HG03378 (cell line): ENCODE measurements around the gene PLXNA1.

Experiments used
- ATAC-seq: cut with Tn5 transposase; IDR thresholded peaks from one replicate; pipeline ENCODE4 v1.9.1; 2021; ENCODE audit warnings: mild to moderate bottlenecking, moderate library complexity; ENCODE audit not compliant: unreplicated experiment

PLXNA1 gene

DNA sequence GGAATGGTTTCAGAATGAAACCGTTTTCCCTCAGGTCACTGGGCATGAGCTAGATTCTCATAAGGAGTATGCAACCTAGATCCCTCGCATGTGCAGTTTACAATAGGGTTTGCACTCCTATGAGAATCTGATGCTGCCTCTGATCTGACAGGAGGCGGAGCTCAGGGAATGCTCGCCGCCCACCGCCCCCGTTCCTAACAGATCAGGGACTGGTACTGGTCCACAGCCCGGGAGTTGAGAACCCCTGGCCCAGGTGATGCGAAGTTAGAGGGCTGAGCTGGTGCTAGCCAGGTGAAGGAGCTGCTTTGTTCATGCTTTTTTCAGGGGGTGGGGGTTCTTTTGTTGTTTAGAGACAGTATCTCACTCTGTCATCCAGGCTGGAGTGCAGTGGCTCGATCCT, 15.5 kb upstream of the PLXNA1 start:
- no peak for ATAC-seq

DNA sequence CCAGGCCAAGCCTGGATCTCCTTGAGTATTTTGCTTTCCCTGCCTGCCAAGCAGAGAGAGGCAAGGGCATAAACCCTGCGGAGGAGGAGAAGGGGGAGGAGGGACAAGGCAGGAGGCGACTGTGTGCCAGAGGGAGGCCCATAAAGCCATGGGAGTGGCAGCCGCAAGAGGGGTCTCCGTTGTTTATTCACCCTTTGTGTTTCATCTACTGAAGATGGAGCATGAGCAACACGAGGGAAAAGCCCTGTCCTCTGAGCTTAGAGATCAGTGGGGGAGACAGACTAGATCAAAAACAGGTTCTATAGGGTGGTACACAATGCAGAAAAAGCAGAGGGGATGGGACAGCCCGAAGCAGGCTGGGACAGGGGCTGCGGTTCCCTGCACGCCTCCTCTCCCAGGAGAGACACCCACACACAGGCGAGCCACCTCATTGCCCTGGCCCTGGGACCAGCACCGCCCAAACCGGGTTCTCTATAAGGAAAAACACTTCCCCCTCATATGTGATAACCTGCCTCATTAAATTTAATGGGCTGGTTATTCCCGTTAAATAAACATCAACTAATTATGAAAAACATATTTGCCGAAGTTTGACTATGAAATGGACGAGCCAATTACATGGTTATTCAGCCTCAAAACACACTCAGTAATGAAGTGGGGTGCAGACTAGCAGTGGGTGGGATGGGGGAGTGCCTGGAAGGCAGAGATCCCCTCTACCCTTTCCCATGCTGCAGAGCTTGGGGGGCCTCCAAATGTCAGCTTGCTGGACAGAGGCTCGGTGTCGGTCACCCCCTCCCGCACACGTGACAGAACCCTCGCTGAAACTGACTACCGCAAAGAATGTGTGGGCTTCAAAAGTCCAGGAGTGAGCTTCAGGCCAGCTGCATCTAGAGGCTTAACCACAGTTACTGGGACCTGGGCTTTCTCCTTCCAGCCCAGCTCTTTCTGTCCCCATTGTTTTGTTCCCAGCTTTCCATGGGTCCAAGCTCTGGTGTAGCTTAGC, 14.2 kb upstream of the PLXNA1 start:
- no peak for ATAC-seq

DNA sequence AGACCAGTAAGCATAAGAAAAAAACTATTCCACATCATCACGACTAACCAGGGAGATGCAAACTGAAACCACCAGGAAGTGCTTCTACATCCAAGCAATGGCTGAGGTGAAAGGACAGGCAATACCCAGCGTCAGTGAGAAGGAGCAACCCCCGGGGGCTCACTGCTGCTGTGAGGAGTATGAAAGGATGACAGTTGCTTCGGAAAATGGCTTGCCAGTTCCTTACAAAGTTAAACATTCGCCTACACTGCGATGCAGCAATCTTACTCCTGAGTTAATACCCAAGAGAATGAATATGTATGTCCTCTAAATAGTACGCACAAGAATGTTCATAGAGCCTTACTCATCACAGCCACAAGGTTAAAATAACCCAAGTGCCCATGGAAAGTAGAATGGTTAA, 13.3 kb upstream of the PLXNA1 start:
- ATAC-seq, result no peak

DNA sequence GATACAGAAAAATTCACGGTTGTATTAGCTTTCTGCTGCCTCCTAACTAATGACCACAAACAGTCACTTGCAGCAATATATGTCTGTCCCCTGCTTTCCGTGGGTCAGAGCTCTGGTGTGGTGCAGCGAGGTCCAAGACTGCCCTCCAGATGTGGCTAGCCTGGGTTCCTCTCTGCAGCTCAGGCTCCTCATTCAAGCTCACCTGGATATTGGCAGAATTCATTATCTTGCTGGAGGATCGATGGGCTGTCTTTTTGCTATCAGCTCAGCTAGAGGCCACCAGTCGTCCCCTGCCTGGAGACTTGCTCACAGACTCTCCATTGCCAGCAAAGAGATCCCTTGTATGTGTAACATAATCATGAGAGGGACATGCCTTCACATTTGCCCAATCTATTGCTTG, 12.8 kb upstream of the PLXNA1 start:
- ATAC-seq, result no peak

DNA sequence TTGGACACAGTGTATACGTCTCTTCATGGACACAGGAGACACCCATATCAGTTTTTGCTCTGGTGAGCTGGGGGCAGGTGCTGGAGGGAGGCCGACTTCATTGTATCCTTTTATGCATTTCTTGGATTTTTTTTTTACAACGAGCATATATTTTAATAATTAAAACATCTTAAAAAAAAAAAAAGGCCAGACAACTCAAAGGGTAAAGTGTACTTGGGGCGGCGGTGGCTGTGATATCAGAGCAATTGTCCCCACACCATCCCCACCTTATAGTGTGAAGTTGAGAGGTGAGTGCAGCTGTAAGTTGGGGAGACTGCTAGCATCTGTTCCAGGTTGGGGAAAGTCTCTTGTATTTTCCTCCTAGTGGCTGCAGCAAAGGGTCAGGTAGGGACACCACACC, 12.0 kb upstream of the PLXNA1 start:
- ATAC-seq, result no peak

DNA sequence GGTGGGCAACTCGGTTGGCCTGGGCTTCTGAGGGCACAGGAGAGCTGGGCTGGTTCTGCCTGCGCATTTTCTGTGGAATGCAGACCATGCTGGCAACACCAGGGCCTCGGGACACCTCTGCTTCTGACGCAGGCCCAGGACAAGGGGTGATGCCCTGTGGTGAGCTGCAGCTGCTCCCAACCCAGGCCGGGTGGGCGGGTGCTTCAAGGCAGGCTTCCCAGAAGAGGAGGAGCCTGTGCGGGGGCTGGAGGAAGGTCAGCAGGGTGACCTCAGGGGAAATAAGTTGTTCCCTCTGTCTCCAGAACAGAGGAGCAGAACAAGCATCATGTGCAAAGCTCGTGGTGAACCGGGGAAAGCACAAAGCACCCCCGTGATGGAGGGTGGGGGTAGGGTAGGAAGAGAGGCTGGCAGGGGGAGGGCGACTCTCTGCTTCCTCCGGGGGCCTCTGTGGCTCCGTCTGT, 11.0 kb upstream of the PLXNA1 start:
- ATAC-seq, result no peak

DNA sequence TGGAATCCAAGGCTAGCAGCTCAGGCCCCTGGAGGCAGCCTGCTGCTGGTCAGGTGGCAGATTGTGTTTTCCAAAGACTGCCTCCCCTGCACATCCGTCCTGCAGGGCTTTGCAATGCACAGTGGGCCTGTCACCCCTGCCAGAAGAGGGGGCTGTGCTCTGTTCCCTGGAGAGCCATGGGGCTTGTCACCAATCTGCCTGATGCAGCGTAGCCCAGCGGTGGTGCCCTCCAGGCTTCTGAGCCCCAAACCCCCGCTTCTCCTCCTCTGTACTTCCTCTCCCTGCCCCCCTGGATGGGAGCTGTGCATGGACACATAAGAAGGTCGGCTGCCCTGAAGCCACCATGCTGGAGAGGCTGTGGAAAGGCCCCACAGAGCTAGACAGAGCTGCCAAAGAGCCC, 10.0 kb upstream of the PLXNA1 start:
- ATAC-seq, result no peak

DNA sequence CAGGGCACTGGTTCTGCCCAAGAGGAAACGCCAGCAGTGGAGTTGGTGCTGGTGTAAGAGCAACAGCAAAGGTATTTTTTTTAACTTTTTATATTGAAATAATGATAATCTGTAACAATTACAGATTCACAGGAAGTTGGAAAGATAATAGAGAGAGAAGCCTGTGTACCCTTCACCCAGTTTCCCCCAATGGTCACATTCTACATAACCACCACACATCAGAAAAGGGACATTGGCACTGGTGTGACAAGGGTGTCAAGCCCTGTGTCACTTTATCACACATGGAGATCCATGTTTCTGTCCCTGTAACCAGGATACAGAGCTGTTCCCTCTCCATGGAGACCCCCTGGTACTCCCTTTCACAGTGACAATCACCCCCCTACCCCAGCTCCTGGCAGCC, 9.1 kb upstream of the PLXNA1 start:
- no peak for ATAC-seq

DNA sequence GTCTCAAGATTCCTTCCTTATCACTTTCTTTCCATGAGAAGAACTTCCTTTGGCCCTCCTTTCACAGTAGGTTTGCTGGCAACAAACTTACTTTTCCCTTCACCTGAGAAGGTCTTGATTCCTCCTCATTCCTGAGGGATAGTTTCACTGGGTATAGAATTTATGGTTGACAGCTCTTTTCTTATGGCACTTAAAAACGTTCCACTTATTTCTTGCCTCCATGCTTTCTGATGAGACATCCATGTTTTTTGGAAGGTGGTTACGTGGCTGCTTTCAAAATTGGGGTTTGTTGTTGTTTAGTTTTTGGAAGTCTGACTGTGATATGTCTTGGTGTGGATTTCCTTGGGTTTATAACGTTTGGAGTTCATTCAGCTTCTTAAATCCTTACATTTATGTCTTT, 8.2 kb upstream of the PLXNA1 start:
- ATAC-seq, result no peak

DNA sequence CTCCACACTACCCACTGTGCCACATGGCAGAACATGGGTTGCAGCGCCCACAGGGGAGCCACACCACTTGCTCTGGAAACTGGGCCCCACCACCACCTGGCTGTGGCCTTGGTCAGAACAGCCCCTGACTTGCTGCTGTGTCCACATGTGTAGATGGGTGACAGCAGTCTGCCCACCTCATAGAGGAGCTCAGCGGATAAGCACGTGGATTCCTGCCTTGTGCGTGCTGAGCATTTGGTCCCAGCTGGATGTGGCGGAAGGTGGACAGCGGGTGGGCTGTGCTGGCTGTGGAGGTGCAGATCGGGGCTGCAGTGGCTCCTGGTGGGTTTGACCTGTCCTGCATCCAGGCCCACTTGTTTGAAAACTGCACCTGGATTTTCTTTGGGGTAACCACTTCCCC, 6.0 kb upstream of the PLXNA1 start:
- no peak for ATAC-seq

DNA sequence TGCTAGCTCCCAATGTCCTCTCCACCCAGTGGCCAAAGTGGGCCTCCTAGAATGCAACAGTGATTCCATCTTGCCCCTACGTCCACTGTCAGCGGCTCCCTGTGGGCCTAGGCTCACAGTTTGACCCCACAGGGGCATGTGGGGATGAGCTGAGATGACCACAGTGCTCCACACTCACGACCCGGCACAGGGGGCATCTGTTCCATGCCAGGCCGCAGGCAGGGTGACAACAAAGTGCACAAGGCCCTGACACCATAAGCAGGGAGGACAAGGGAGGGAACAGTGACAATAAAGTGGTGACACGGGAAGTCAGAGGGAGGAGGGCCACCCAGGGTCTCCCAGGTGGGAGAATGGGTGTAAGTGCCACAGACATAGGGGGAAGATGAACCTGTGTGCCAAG, 5.1 kb upstream of the PLXNA1 start:
- no peak for ATAC-seq

DNA sequence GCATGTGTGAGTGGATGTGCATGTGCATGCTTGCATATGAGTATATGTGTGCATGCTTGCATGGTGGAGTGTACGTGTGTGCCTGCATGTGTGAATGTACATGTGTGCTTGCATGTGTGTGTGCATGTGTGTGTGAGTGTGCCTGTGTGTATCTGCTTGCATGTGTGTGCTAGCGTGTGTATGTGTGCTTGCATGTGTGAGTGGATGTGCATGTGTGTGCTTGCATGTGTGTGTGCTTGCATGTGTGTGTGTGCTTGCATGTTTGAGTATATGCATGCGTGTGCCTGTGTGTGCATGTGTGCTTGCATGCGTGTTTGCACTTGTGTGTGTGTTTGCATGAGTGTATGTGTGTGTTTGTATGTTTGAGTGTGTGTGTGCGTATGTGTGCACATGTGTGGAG, 4.6 kb upstream of the PLXNA1 start:
- no peak for ATAC-seq

DNA sequence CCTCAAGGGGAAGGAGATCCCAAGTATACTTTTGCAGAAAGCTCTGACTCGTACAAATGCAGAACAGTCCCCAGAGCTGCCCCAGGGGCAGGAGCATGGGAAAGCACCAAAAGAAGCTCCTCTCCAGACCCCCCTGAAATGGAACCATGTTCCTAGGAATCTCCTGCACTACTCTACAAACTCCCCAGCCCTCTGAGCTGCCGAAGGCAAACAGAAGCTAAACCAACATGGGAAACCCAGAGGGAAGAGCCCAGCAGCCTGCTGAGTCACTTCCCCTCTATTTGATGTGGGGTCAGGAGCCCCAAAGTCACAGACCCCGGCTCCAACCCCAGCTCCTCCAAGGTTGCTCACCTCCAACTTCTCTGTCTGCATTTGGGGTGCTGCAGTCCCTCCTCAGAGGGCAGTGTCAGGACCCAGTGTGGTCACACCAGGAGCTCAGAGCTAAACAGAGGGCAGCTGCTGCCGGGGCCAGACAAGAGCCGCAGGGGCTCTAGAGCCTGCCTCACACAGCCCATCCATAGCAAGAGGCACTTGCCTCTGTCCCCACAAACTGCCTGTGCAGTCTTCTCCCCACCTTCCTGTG, 3.8 kb upstream of the PLXNA1 start:
- ATAC-seq, result no peak

DNA sequence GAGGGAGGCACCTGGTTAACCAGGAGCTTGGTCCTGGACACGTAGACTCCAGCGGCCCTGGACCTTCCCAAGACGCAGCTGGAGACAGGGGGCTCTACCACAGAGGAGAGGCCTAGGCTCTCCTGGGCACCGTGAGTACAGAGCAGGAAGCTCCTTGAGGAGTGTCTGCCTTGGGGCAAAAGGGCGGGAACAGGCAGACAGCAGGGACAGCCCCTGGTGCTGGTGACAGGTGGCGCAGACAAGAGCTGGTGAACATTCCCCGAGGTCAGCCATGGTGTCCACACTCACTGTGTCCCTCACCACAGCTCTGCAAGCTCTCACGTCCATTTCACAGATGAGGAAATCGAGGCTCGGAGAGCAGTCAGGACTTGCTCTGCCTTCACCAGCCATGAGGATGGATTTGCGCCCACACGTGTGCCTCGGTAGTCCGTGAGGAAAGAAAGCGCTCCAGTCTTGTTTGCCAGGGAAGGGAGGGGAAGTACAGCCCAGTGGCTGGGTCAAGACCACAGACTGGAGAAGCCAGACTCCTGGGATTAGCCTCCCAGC, 2.6 kb upstream of the PLXNA1 start:
- no peak for ATAC-seq

DNA sequence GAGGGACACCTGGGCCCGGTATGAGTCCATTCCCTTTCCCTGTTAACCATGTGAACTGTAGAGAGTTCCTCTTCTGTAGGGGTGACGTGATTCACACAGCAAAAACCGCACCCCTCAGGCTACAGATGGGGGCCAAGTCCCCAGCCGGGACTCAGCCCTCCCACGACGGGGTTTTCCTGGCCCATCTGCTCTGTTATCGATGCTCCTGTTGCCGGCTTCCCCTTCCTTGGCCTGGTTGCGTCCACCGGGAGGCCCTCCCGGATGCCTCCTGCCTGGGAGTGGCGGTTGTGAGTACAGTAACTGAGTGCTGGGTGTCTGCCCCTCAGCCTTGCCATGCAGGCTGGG, 817 bp upstream of the PLXNA1 start:
- ATAC-seq, result peak; percentile 54

DNA sequence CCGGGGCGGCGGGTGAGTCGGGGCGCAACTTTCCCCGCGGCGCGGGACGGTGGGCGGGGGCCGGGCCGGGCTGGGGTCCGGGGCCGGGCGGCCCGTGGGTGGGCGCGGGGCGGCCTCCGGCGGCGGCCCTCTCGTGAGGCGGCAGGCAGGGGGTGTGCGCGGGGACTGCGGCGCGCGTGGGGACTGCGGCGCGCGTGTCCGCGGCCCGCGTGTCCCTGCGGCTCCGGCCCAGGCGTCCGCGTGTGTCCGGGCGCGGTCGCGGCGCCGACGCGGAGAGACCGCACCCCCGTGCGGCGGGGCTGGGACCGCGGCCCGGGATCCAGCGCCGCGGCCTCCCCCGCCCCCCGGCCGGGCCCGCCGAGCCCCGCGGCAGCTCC, 349 bp downstream of the PLXNA1 start:
- no peak for ATAC-seq

DNA sequence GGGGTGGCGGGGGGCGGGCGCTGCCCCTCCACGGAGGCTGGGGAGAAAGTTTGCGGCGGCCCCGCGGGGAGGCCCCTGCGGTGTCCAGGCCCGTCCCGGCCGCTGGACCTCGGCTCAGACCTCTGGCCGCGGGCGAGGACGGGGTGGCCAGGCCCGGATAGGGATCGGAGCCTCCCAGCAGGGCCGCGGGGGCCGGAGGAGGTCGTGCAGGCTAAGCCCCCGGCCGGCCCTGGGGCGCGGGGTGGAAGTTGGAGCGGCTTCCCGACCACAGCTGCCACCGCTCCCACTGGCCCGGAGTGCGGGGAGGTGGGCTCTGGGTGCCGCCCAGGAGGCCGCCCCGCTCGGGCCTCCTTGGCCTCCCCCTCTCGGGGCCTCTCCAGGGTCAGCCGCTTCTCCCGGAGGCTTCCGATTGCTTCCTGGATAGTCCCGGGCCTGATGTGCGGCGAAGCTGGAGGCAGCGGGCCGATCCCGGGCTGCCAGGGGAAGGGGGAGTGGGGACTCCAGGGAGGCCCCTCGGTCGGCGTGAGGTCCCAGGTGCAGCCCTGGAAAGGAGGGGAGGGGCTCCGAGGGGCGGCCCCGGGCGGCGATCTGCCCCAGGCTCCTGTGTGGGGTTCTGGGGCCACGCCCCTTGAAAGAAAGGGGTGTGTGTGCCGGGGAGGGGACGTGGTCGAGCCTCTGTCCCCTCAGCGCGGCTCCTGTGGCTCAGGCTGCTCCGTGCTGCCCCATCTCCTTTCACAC, 907 bp downstream of the PLXNA1 start:
- no peak for ATAC-seq

DNA sequence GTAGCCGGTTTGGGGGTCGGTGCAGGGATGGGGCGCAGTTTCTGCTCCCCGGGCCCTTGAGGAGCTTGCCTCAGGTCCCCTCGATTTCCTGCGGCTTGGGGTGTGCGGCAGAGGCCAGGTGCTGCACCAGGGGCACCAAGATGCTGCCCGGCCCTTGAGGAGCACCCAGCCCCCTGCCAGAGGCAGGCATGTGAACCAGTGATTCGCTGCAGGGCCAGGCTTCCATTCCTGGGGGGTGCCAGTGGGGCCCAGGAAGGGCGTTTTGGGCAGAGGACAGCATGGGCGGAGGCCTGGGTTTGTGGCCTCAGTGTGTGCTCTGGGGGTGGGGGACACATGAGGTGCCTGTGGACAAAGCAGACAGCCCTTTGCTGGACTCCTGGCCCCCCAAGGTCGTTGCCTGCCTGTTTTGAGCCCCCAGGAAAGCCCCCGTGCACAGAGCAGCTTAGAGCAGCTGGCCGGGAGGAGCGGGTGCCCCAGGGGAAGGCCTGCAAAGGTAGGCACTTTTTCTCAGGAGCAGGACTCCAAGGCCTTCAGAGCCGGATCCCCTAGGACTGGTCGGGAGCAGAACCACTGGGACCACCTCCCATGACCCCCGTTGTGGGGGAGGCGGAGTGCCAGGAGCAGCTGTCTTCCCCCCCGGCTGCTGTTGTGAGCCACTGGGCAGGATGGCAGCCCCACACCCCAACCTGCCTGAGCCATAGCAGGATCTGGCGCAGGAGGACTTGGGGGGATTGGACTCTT, 1.6 kb downstream of the PLXNA1 start:
- ATAC-seq, result no peak

DNA sequence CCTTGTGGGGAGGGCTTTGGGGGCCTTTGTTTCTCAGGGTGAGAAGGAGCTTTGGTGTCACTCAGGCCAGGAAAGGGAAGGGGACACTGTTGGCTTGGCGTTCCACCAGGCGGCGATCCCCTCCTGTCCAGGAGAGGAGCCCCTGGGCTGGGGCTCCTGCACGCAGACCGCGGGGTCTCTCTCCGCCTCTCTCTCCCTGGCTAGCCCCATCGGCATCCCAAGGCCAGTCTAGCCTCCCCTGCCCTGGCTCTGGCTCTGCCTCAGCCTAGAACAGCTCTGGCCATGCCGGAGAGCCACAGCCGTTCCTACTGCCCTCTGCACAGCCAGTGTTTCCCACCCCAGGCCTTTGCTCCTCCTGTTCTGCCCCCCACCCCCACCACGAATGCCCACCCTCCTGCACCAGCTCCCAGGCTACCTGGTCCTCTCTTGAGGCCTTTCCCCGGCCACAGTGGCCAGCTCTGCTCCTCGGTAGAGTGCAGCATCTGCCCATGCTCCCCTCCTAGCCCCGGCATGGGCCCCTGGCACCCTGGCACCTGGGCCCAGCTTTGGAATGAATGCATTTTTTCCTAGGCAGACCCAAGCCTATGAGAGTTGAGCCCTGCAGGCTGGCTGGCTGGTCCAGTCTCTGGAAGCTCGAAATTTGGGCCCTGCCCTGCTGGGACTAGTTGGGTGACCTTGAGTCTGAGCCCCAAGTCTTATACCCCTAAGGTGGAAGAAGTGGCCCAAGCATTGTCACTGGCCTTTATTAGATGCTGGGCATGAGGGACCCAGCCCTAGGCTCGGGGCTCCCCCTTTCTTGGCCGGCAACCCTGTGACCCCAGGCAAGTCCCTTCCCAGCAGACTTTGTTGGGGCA, 2.4 kb downstream of the PLXNA1 start:
- ATAC-seq, result no peak

DNA sequence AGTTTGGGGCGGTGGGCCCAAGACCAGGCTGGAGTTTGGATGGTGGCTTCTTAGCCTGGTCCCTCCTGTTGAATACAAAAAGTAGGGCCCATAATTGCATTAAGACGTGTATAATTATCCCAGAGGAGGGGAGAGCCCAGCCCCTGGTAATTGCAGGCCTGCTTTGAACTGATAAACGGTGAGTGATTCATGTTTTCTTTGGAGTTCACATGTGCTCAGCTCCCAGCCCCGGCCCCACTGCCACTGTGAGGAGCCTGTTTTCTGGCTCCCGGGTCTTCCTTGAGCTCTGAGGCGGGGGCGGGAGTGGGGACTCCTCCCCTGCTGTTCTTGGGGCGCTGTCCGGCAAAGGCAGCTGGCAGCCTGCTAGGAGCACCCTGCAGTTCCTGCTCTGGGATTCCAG, 3.1 kb downstream of the PLXNA1 start:
- ATAC-seq, result no peak
